Activated CD4-positive, CD25-positive, alpha-beta regulatory T cell treated with anti-CD3 and anti-CD28 coated beads, Interleukin-2, amount 50 U/mL, for 24 hours (primary cell): Measurements from ENCODE around the gene PHC2.

Experiments used
- ATAC-seq, 2 donors: fragments of 150-1000 bp; cut with Tn5 transposase; one replicate each; pipeline ENCODE4 v1.10.0; 2021; ENCODE audit warnings: mild to moderate bottlenecking in 1 of 2, moderate library complexity in 1 of 2

Gene PHC2

DNA sequence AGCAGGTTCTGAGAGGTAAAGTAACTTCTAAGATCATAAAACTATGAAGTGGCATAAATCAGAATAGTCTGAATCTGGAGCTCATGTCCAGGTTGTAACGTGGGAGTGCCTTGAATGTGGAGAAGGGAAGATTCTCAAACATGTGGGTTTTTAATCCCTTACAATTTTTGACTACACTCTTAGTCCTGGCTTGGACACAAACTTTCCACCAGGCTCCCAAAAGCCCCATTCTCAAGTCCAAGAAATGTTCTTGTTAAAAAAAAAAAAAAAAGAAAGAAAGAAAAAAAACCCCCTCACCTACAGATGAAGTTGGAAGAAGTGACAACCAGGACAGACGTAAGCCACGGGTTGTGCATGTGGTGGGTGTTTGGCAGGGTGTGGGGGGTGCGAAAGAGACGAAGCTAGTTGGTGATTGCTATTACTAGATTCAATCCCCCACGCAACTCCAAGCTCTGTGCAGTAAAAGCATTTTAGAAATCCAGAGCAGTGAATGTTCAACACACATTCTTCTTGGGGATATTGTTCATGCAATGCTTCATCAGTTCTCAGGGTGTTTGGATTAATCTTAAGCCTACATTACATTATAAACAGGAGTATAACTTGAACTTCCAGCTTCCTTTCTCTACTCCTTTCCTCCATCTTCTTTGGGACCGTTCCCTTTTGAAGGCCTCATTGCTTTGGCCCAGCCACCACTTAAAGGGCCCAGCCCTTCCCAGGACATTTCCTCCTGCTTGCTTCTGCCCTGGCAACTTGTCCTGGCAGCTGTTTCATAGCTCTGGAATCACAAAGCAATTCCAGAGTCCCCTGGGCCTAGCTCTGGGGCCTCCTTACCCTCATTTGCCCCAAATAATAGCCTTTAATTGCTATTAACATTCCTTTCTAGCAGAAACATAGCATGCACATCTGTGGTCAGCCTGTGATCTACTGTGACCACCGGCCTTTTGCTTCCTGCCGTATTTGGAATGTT, 41.8 kb downstream of the PHC2 start:
- no peak for ATAC-seq

DNA sequence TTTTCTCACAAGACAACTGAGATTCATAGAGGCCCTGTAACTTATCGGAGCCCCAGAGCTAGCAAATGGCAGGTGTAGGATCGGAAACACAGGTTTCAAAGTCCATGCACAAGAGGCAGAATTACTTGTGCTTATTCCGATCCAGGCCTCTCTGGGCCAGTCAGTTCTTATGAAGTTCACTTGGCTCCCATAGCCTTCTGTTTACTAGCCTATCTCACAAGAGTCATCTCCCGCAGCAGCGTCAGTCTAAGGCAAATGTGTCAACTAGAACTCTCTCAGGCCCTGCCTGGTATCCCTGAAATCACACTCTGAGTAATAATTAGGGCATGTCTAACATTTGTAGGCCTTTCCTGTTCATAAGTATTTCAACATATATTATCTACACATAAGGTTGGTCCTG, 43.3 kb downstream of the PHC2 start:
- no peak for ATAC-seq

DNA sequence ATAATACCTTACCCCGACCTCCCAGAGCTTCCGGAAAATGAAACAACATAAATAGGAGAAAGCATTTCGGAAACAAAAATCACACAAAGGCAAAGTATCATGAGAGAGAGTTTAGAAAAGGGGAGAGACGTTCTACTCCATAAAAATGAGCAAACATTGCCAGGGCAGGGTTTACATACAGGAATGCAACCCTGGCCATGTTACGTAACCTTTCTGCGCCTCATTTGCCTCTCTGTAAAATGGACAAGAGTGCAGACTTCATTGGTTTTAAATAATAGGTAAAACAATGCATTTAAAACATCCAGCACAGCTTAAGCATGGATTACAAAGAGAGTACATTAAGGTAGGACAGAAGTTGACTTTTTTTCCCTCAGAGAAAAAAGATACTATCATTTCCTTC, 45.6 kb downstream of the PHC2 start:
- no peak for ATAC-seq

DNA sequence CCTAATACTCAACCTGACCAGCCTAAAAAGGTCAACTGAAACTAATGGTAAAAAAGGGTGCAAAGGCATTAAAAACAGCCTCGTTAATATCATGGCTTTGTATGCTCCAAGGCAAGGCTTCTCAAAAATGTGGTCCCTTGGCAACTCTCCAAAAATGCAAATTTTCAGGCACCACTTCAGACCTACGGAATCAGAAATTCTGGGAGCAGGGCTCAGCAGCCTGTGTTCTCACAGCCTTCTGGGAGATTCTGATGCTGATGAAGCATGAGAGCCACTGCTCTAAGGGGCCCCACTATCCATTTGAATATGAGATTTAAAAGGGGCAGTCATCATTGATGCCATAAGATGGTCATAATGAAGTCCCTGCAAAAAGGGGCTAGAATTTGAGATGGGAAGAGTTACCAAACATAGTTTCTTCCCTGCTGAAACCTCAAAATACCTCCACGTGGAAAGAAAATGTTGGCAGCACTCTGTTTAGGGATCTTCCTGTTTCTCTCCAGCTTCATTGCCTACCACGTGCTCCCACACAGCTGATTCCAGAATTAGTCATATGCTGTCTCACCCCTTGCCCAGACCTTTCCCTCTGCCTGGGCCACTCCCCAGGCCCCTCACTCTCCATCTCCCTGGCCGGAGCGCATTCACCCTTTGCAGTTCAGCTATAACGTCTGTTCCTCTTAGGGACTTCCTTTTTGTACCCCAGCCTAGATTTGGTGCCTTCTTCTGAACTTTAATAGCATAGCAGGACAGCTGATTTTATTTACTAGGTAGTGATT, 46.7 kb downstream of the PHC2 start:
- no peak for ATAC-seq

DNA sequence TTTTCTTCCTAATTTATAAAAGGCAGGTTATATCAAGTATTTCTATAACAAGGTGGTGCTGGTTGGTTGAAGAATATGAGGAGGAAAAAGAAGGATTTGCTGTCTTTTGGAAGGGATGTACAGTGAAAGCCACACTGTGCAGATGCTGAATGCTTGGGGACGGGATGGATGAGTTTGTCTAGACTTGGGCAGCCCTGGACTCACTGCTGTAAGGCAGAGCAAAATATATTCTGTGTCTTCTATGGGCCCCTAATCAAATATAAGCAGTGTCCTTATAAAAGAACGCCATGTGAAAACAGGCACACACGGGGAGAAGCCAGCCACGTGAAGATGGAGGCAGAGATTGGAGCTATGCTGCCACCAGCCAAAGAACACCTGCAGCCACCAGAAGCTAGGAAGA, 47.4 kb downstream of the PHC2 start:
- ATAC-seq, result no peak

DNA sequence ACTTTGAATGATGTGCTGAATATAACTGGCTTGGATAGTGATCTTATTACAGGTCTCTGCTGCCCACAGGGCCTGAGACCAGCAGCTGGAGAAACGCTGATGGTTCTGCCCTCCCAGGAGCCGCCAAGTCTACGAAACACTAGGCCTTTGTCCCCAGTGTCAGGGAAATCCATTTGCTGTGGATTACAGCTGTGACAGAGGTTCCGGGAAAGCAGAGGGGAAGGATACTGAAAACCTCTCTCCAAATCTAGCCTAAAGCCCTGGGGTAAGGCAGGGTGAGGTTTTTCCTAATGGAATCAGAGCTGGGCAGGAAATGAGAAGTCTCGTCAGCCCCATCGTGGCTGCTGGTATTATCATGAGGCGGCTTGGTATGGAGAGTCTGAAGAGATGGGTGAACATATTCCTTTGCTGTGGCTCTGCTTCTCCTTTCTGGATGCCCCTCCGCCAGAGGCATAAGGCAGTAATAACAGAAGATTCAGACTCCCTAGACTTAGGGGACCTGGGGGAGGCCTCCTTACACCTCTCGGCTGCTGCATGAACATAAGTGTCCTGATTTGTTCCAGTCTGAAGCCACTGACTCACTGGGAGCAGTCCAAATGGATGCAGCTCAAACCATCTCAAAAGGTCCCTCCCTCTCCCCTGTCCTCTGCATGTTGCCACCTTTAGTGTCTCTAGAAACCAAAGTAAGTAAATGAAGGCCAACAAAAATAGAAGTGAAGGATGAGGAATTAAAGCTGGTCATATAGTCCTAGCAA, 48.1 kb downstream of the PHC2 start:
- no peak for ATAC-seq

DNA sequence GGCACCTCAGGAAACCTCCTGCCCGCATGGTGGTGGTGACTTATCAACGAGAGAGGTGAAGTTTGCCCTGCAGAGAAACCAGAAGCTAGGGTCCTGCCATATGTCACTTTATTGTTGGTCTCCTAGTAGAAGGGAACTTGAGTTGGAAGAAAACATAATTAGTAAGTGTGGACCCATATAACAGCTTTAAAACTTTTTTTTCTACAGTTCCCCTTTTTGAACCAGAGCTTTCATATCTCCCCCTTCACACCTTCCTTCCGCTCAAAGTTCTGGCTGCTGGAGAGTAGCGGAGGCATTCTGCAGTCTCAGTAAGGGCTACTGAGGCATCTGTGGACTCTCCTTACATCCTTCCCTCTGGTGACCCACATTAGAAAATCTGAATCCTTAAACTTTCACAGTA, 48.9 kb downstream of the PHC2 start:
- no peak for ATAC-seq

DNA sequence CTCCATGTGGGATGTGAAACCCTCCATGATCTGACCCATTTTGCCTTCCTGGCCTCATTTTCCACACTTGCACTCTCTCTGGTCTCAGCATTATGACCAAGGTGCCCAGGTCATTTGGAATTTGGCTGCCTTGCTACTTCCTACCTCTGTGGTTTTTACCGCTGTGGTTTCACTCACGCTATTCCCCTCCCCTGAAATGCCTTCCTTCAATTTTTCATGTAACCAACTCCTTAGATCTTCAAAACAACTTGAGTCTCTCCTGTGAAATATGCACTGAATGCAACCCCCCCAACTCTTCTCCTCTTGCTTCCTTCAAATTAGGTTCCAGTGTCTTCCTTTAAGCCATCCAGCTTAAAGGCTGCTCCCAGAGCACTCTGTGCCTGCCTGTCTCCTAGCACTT, 50.1 kb downstream of the PHC2 start:
- ATAC-seq, result no peak

DNA sequence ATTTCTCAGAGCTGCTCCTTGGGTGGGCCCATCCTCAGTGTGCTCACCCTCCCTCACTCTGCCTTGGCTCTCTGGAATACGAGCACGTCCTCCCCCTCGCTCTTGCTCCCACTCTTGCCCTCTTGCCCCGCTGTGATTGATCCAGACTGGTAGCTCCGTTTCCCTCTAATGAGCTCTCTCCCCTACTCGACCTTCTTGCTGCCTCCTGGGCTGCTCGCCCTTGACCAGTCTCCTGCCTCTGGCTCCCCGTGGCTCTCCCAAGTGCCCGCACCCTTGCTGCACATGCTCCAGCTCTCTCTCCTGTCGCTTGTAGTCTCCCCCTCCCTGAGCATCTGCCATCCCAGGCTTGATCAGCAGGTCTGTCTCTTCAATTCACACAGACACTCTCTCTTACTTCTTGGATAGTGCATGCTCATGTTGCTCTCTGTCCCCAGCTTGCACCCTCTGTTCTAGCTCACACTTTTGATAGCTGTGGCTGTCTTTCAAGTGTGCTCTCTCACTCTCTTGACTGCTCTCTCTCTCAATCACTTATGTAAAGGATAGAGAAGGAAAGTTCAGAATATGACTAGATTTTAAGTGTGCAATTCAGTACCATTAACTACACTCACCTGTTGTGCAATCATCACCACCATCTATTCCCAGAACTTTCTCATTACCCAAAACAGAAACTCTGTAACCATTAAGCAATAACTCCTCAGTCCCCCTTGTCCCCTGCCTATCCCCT, 51.1 kb downstream of the PHC2 start:
- ATAC-seq, result no peak

DNA sequence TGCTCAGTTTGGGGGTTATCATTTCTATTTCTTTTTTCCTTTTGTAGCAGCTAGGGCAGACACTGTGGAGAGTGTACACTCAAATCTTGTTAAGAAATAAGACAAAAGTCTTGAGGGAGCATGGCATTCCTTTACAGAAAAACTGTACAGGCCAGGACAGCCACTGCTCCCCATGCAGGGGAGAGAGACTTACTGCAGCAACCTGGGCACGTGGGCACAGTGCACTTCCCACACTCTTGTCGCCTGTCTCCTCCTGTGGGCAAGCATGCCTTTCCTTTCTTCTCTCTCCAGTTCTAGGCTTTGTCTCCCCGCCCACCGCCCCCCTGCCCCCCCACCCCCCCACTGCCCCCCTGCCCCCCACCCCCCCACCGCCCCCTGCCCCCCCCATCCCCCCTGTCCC, 51.9 kb downstream of the PHC2 start:
- ATAC-seq, result no peak

DNA sequence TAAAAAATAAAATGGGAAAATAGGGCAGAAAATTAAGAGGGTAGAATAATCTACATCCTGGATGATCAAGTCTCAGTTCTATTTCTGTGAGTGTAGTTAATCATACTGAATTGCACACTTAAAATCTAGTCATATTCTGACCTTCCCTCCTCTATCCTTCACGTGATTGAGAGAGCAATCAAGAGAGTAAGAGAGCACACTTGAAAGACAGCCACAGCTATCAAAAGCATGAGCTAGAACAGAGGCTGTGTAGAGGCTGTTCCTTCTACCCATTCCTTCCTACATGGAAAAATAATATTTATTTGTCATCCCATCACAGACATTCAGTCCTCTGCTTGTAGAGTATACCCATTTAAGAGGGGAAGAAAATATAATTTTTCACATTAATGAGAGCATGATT, 52.4 kb downstream of the PHC2 start:
- ATAC-seq, result no peak

DNA sequence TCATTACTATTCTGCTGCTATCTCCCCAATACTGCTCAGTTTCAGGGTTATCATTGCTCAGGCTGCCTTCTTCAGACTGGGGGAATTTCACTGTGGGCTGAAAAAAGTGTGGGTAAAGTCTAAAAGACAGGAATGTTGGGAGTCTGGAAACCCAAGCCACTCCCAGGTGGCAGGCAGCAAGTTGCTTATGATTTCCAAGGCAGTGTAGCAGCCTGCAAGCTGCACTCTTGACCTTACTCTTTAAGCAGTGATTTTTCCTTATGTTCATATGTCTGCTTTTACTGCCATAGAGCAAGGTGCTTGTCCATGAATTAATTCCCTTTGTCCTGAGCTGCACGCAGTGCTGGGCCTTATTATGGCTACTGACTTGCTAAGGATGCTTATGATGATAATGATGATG, 53.1 kb downstream of the PHC2 start:
- no peak for ATAC-seq

DNA sequence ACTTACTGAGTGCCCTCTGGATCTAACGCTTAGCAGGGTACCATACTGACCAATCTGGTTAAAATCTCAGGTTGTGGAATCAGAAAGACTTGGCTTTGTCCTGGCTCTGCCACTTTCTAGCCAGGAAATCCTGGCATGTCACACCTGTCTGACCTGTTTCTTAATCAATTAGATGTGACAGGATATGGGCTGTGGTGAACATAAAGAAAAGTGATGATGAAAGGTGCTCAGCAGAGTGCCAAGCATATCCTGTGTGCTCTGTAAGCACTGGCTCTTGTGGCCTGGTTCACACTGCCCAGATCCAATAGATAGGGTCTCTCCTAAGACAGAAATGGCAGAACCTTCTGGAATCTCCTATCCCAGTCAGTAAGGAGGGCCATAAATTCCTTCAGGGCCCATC, 53.9 kb downstream of the PHC2 start:
- ATAC-seq, result no peak

DNA sequence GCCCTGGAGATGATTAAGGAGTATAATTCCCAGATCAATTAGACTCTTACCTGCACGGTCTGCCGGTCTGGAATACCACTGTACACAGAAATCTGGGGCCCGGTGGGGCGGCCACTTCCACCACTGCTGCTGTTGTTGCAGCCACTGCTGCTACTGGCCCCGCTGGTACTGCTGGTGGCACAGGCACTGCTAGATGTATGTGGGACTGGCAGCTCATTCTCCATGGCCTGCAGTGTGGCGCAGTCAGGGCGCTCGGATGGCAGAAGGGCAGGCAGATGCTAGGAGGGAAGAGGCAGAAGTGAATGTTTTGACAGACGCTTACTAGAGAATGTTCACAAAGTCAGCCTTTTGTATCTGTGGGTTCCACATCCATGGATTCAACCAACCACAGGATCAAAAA, 55.6 kb downstream of the PHC2 start:
- ATAC-seq, result no peak

DNA sequence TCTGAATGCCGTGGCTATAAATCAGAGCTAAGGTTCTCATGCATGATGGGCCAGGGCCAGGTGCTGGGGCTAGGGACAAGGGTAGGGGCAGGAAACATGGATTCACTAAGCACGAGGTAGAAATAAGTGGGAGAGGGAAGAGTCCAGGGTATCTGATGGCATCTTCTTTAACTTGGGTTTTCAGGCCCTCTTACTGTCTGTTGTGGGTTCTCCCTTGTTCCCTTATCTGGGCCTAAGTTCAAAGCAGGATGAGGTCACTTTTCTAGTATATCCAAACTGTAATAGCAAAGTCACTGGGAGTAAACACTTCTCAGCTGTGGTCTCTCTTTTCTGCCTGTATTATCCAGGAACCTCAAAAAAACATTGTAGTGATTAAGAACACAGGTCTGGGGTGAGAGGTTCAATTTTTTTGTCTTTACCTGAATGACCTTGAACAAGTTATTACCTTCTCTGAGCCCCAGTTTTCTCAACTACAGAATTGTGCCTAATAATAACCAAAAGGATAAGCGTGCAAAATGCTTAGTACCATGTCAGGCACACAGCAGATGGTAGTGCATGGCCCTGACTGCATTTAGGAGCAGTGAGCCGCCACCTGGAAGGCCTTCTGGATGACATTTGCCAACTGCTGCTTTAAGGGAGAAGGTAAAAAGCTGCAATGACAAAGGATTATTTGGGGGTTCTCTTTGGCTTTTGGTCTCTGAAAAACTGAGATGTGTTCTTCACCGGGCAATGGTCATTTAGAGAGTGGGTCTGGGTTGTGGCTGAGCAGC, 56.4 kb downstream of the PHC2 start:
- ATAC-seq, result no peak

DNA sequence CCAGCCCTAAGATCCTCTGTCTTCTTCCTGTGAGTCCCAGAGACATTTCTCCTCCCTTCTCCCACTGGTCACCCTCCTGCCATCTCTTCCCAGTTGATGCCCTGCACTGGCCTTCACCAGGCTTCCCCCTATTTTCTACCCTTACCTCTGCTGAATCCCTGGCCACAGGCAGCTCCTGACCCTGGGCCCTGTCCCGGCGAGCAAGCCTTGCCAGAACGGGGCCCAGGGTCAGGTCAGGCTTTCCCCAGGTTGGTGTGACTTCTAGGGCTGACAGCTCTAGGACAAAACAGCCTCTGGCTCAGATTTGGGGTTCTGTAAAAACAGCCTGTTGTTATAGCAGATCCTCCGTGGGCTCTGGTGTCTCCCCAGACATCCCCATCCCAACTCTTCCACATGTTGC, 57.3 kb downstream of the PHC2 start:
- ATAC-seq, result no peak

DNA sequence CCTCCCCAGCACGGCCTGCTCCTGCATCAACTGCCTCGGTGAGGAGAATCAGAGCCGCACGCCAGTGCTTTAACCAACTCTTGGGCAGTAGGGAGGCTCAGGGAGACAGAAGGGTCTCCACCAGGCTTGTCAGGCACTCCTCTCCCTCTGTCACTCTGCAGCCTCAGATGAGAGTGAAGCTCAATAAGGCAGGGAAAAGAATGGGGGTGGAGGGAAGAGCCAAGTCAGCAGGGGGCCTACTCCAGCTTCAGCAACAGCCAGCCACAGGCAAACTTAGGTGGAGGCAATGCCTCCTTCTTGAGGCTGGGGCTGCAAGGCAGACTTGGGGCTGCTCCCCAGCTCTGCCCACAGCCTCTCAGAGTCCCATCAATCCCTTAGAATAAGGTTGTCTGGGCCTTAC, 58.2 kb downstream of the PHC2 start:
- no peak for ATAC-seq

DNA sequence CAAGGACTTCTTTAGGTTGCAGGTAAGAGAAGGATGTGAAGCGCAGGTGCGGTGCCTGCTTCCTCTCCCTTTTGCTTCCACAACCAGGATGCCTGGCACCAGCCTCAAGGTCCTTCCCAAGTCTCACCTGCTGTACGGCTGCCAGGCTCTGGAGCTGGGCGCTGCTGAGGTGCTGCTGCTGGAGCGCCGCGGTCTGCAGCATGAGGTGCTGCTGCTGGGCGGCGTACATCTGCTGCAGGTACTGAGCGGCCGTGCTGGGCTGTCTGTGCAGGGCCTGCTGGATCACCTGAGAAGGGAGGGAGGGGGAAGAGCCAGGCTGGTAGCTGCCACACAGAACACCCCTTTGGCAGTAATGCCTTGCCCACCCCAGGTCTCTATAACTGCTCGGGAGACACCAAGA, 58.7 kb downstream of the PHC2 start:
- ATAC-seq, result no peak

DNA sequence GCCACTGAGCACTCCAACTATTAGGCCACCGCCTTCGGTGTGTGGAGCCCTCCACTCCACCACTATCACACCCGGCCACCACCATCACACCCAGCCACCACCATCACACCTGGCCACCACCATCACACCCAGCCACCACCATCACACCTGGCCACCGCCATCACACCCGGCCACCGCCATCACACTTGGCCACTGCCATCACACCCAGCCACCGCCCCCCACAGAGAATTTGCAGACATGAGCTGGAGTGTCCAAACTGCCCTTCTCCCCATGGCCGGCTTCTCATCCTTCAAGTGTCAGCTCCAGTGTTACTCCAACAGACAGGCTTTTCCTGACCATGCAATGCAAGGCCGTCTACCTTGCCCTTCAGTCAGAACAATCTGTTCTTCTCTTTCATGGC, 59.6 kb downstream of the PHC2 start:
- ATAC-seq, result no peak

DNA sequence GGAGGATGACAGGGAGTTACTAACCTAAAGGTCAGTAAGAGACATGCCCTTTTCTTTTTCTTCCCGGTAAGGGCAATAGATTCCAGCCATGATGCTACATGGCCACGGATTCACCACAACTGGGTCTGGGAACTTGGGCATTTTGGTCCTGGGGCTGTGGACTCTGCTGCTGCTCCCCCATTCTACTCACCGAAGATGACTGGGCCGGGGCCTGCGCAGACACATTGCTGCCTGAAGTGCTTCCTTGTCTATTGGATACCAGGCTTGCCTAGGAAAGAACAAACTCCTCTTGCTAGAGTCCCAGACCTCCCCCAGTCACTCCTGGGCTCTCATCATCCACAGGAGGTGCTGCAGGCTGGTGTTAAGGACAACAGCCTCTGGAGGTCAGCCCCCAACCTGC, 60.1 kb downstream of the PHC2 start:
- ATAC-seq, result no peak

DNA sequence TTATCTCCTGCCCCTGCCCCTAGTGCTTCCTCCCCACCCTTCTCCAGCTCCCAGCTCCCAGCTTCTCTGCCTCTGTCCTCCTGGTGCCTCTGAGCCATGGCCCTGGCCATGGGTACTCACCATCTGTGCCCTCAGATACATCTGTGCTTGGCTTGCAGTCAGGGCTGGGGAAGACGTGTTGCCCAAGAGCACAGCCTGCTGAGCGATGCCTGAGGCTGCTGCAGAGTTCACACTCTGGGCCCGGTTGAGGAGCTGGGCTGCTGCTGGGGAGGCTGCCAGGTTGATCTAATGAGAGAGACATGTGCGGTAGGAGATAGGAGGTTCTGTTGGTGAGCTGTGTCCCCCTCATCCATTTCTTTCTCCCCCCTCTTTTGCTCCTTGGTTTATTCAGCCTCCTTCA, 60.6 kb downstream of the PHC2 start:
- ATAC-seq, result no peak

DNA sequence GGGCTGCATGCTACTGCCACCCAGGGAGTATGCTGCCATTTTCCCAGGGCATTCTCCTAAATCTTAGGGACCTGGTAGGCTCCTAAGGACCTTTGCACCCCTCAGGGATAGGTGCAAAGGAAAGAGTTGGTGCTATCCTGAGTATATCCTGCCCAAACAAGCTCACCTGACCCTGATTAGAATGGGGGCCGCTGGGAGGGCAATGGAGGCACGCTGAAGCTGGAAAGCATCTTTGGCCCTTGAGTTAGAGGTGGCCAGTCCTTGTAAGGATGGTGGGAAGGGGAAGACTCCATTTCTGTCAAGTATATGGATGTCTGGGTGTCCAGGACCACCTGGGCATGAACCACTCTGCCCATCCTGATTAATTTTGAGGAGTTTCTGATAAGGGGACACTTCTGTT, 61.1 kb downstream of the PHC2 start:
- no peak for ATAC-seq
